HepG2 (cell line): ENCODE results near the gene TNFAIP2. TPM values are rescaled to one million over a fixed set of nuclear protein-coding genes. Genes with fewer than 3 reads are reported as not detected.
A peak's percentile ranks its signal among the peaks of the same experiment; 100 is the strongest.

Source experiments
- ATRX ChIP-seq: sonication (generic); formaldehyde crosslinking; IDR thresholded peaks from 2 replicates; pipeline ENCODE4 v1.4.0; 2020; ENCODE audit warnings: missing genetic modification reagents, borderline replicate concordance
- CAMTA2 ChIP-seq: sonication (generic); formaldehyde crosslinking; IDR thresholded peaks from 2 replicates; pipeline ENCODE4 v1.4.0; 2020; ENCODE audit warnings: mild to moderate bottlenecking, missing genetic modification reagents, borderline replicate concordance
- CHD4 ChIP-seq: fragments of 200-600 bp; sonication (generic); IDR thresholded peaks from 2 replicates; pipeline ENCODE4 v1.7.0; 2017; ENCODE audit warnings: mild to moderate bottlenecking, low read length, borderline replicate concordance
- CSRNP2 ChIP-seq: sonication (generic); formaldehyde crosslinking; conservative IDR thresholded peaks from 2 replicates; pipeline ENCODE4 v1.8.0; 2022; ENCODE audit warnings: low read depth, missing genetic modification reagents
- HOXD1 ChIP-seq: sonication (generic); formaldehyde crosslinking; IDR thresholded peaks from 2 replicates; pipeline ENCODE4 v1.5.0; 2020; ENCODE audit warnings: missing genetic modification reagents
- KLF16 ChIP-seq, 2 experiments: sonication (generic) in 1 of 2; formaldehyde crosslinking in 1 of 2; IDR thresholded peaks; 2 replicates each; pipeline versions ENCODE4 v1.6.1 to v1.8.0; 2016 to 2023; ENCODE audit warnings: missing genetic modification reagents in 2 of 2, missing compliant biosample characterization in 1 of 2
- KMT2B ChIP-seq: IDR thresholded peaks from 2 replicates; pipeline ENCODE4 v1.6.1; 2016; ENCODE audit warnings: missing genetic modification reagents, missing compliant biosample characterization
- MED13 ChIP-seq: sonication (generic); formaldehyde crosslinking; IDR thresholded peaks from 2 replicates; pipeline ENCODE4 v1.5.0; 2020; ENCODE audit warnings: missing genetic modification reagents
- MLXIP ChIP-seq: sonication (generic); formaldehyde crosslinking; IDR thresholded peaks from 2 replicates; pipeline ENCODE4 v1.9.0; 2021; ENCODE audit warnings: missing genetic modification reagents, borderline replicate concordance
- NFYB ChIP-seq: sonication (generic); formaldehyde crosslinking; IDR thresholded peaks from 2 replicates; pipeline ENCODE4 v1.4.0; 2020; ENCODE audit warnings: missing genetic modification reagents
- RFX5 ChIP-seq: IDR thresholded peaks from 2 replicates; pipeline ENCODE4 v1.6.1; 2011; ENCODE audit warnings: low read depth, low read length, improper control_type of control experiment
- STAT6 ChIP-seq: sonication (generic); formaldehyde crosslinking; IDR thresholded peaks from 2 replicates; pipeline ENCODE4 v1.4.0; 2020; ENCODE audit warnings: missing genetic modification reagents, mild to moderate bottlenecking, borderline replicate concordance
- TMF1 ChIP-seq: sonication (generic); formaldehyde crosslinking; IDR thresholded peaks from 2 replicates; pipeline ENCODE4 v1.8.1; 2022; ENCODE audit warnings: low read depth, missing genetic modification reagents
- U2AF2 ChIP-seq: fragments of 200-400 bp; formaldehyde crosslinking; IDR thresholded peaks from 2 replicates; pipeline ENCODE4 v1.6.1; 2017; ENCODE audit warnings: low read depth, mild to moderate bottlenecking, low read length
- ZNF180 ChIP-seq: sonication (generic); formaldehyde crosslinking; IDR thresholded peaks from 2 replicates; pipeline ENCODE4 v1.4.0; 2020; ENCODE audit warnings: low read depth, missing genetic modification reagents, borderline replicate concordance
- ZNF207 ChIP-seq: fragments of 450-650 bp; IDR thresholded peaks from 2 replicates; pipeline ENCODE4 v1.6.1; 2016; ENCODE audit warnings: antibody characterized with exemption, borderline replicate concordance
- ZNF256 ChIP-seq: sonication (generic); formaldehyde crosslinking; conservative IDR thresholded peaks from 2 replicates; pipeline ENCODE4 v1.4.0; 2020; ENCODE audit warnings: missing genetic modification reagents
- ZNF317 ChIP-seq: sonication (generic); formaldehyde crosslinking; IDR thresholded peaks from 2 replicates; pipeline ENCODE4 v1.5.0; 2020; ENCODE audit warnings: mild to moderate bottlenecking, missing genetic modification reagents
- ZNF446 ChIP-seq: sonication (generic); formaldehyde crosslinking; IDR thresholded peaks from 2 replicates; pipeline ENCODE4 v1.5.0; 2020; ENCODE audit warnings: mild to moderate bottlenecking, missing genetic modification reagents
- ZNF547 ChIP-seq: sonication (generic); formaldehyde crosslinking; IDR thresholded peaks from 2 replicates; pipeline ENCODE4 v1.5.1; 2020; ENCODE audit warnings: mild to moderate bottlenecking, missing genetic modification reagents
- ZSCAN30 ChIP-seq: sonication (generic); formaldehyde crosslinking; IDR thresholded peaks from 2 replicates; pipeline ENCODE4 v1.5.0; 2020; ENCODE audit warnings: mild to moderate bottlenecking, missing genetic modification reagents
- ZSCAN5A ChIP-seq: sonication (generic); formaldehyde crosslinking; IDR thresholded peaks from 2 replicates; pipeline ENCODE4 v1.8.0; 2022; ENCODE audit warnings: mild to moderate bottlenecking, missing genetic modification reagents, borderline replicate concordance
- polyA plus RNA-seq, 8 experiments: library from polyadenylated mRNA; depleted of rRNA in 3 of 8; stranded (reverse) in 7 of 8; unstranded in 1 of 8; fragments of >200 nt; fragmentation: Illumina TruSeq in 4 of 8; extraction: Trizol in 4 of 8; gene quantifications; 2 replicates each; pipeline versions ENCODE4 v1.2.1 to v1.2.3, GENCODE V29; 2011 to 2016; ENCODE audit warnings: low read depth in 4 of 8, missing spikeins in 1 of 8, mixed read lengths in 1 of 8; ENCODE audit not compliant: insufficient read depth in 1 of 8
- total RNA-seq, 5 experiments: library from RNA; depleted of rRNA; stranded (reverse); fragments of >200 nt; fragmentation: Illumina TruSeq; extraction: Trizol; gene quantifications; 2 replicates each; pipeline ENCODE4 v1.2.3, GENCODE V29; 2016; ENCODE audit warnings: low read depth in 1 of 5

TNFAIP2 gene
- total and polyA plus RNA-seq, 2 of the 13 experiments (the other 11 are each of a cell fraction or from before 2014, with no cell fraction given): 0.46 to 1.5 TPM

GRCh38 chr14:103093856-103094405 lies 29.3 kb upstream of the TNFAIP2 start (continued):
- TF ChIP-seq ZNF180: no peak
- TF ChIP-seq TMF1 (CRISPR knock-in tag): no peak
- TF ChIP-seq RFX5: no peak
- TF ChIP-seq MED13 (CRISPR knock-in tag): 0 out of 2 replicates have a peak, but pooled peaks have one; percentile 52
- TF ChIP-seq KMT2B (CRISPR knock-in tag): no peak
- no peak for TF ChIP-seq MLXIP (CRISPR knock-in tag)
- no peak for TF ChIP-seq ZSCAN30 (CRISPR knock-in tag)
- no peak for TF ChIP-seq ZSCAN5A
- no peak for TF ChIP-seq ZNF547 (CRISPR knock-in tag)
- TF ChIP-seq NFYB (CRISPR knock-in tag): no peak
- TF ChIP-seq ZNF317 (CRISPR knock-in tag): no peak
- no peak for TF ChIP-seq KLF16 (CRISPR knock-in tag; IDR thresholded peaks at IDR 0.05)
- no peak for TF ChIP-seq ZNF256 (CRISPR knock-in tag)
- no peak for TF ChIP-seq ZNF207
- 0 out of 2 replicates have a peak, but pooled peaks have one; percentile 8 for TF ChIP-seq STAT6 (CRISPR knock-in tag)
- no peak for TF ChIP-seq CSRNP2 (CRISPR knock-in tag)
- 0 out of 2 replicates have a peak, but pooled peaks have one; percentile 1 for TF ChIP-seq HOXD1
- no peak for TF ChIP-seq U2AF2
- no peak for TF ChIP-seq CAMTA2 (CRISPR knock-in tag)
- TF ChIP-seq ZNF446 (CRISPR knock-in tag): no peak
- TF ChIP-seq ATRX (CRISPR knock-in tag): no peak
- no peak for TF ChIP-seq CHD4
